8988T (cell line): ENCODE data around the gene KDM7A.
A peak's percentile ranks its signal among the peaks of the same experiment; 100 is the strongest.
"Not testable (repeated sequence)": the region's sequence is repeated elsewhere in the genome, so short reads cannot be mapped to it uniquely, and the experiment has no call there.

ENCODE experiments used
- DNase-seq: peaks from one replicate; pipeline ENCODE4 v3.0.0; 2011

The KDM7A gene

DNA sequence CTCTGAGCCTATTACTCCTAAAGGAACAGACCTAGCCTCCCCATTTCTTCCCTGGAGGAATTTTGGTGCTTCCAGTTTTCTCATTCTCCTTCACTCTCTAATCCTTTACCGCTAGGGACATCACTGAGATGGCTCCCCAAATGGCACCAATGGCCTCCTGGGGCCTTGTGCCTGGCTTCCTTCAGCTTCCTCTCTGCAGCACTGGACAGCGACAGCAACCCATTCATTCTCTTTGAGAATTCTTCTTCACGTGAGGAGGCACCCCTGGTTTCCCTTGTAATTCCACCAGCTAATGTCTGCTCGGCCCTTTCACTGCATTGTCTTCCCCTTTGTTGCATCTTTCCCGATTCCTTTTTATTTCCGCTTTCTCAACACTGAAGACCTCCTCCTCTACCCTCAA is 24.6 kb upstream of the KDM7A start:
- DNase-seq: no peak

DNA sequence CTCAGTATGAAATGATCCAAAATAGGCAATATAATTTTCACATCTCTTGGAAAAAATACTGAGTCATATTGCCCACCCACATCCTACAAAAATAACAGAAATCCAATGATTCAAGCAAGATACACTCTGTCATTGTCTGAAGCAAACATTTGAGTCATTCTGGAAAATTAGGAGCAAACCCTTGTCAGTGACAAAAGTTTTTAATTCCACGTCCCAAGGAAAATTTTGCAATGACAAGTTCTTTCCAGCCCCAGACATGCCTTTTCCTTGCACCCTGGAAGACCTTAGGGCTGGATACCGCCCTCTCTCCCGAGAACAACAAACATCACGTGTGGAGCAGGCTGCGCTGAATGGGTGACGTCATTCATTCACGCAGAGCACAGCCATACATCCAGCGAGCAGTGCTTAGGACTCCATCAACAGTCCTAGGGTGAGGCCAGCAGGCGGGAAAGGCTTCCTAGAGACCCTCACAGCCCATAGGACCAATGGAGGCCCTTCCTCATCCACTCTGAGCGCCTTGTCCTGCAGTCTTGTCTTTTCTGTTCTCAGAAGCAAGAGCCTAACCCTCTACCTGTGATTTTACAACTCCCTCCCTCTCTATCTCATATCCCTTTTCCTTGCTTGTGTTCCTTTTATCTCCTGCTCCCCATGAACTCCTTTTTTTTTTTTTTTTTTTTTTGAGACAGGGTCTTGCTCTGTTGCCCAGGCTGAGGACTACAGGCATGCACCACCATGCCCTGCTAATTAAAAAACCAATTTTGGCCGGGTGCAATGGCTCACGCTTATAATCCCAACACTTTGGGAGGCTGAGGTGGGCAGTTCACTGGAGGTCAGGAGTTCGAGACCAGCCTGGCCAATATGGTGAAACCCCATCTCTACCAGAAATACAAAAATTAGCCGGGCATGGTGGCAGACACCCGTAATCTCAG is 23.5 kb upstream of the KDM7A start:
- DNase-seq: no peak

DNA sequence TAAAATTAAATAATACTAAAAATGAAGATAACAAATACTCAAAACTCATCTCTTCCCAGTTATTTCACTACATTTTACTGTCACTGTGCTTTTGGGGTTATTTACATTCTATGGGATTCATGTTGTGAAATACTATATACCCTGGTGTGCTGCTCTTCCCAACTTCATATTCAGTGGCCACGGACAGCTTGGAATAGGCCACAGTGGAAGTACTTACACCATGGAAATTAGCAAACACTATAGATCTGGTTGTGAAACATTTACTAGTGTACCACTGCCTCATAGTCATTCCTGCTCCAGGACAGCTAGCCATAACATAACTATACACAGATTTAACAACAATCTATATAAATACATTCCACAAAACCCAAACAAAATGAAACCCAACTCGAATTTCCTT is 21.2 kb upstream of the KDM7A start:
- no peak for DNase-seq

DNA sequence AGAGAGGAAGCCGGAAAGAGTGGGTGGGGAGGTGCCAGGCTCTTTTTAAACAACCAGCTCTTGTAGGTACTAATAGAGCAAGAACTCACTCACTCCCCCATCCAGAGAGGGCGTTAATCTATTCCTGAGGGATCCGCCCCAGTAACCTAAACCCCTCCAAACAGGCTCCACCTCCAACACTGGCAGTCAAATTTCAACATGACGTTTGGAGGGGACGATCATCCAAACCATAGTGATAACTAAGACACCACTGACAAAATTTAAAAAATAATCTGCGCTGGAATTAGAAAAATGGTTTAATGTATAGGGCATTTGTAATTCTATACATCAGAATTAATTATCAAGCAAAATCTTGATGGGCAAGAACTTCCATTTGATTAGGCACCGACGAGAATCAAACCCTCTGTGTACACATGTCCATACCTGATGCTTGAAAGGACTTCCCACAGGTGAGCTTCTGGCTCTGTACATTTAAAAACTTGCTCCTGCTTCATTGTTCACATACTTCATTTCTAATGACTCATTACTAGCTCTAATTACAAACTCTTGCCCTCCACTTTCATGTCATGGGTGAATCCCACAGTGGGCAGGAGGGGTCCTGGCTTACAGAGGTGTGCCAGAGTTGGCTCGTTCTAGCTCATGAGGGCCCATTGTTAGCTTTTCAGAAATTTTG is 20.6 kb upstream of the KDM7A start:
- no peak for DNase-seq

DNA sequence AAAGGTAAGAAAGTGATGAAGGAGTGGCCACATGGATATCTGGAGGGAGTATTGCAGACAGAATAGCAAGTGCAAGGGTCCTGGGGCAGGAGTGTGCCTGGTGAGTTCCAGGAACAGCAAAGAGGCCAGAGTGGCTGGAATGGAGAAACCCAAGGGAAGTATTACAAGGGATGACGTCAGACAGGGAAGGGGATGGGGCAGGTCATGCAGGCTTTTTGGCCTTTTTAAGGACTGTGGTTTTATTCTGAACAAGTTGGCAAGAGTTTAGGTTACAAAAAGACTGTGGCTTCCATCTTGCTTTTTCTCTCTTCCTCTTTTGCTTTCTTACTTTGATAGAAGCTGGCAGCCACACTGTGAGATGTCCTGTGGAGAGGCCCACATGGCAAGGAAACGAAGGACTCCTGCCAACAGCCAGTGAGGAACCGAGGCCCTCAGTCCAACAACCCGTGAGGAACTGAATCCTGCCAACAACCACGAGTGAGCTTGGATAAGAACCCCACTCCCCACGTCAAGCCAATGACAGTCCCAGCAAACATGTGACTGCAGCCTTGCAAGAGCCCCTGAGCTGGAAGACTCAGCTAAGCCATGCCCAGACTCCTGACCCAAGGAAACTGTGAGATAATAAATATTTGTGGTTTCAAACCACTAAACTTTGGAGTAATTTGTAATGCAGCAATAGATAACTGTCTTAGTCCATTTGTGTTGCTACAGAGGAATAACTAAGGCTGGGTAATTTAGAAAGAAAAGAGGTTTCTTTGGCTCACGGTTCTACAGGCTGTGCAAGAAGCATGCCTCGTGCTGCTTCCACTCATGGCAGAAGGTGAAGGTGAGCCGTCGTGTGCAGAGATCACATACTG is 19.8 kb upstream of the KDM7A start:
- DNase-seq: no peak

DNA sequence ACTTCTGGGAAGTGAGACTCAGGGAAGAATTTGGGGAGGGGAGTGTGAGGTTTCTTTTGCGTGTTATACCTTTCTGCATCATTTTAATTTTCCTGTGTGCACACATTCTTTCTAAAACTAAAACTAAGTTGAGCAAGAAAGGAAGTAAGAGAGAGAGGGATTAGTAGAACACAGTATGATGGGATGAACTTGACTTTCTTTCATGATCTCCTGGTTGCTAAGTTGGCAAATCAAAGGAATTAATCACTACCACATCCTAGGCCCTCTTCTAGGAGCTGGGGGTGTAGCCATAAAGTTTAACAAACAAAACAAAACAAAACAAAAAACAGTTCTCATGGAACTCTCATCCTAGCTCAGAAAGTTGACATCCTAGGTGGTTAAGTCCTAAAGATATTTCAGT is 19.1 kb upstream of the KDM7A start:
- no peak for DNase-seq

DNA sequence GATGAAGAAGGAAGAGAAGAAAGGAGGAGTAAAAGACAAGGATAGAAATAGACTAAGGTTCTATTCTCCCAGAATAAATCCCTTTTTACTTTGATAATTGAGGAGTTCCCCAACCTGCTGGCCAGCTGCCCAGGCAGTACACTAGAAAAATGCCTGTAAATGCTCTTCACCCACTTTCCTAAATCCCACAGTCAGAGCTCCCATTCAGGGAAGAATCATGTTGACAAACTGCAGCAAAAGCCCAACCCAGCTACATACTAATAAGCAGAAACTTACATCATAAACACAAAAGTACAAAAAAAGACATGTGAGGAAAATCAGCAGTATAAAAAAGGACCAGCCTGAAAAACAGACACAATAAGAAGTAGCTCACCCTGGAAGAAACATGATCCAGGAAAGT is 15.8 kb upstream of the KDM7A start:
- DNase-seq: no peak

DNA sequence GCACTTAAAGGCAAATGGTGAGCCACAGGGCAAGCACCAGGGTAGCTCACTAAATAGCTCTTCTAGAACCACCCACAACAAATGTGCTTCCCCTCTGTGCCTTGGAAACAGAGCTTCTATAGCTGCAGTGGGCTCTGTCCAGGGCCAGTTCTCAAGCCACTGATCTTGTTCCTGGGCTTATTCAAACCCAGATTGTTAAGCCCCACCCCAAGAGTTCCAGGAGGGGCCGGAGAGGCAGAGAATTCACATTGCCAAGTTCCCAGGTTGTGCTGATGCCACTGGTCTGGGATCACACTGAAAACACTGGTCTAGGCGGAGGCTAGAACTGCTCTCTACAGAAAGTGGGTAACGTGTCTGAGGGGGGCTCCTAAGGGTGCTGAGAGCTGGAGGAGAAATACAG is 15.4 kb upstream of the KDM7A start:
- no peak for DNase-seq

DNA sequence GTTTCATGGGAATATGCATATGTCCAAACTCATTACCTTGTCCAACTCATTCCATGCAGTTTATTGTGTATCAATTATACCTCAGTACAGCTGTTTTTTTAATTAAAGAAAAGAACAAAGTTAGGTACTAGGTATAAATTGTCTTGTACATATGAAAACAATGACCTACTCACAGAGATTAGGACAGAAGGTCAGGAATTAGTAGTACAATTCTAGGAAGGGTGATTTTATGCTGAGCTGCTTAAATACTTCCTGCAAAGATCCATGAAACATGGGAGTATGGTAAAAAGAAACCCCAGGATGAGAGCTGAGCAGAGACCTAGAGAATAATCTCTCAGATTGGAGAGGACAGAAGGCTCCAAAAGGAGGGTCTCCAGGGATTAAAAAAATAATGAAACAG is 13.8 kb upstream of the KDM7A start:
- no peak for DNase-seq

DNA sequence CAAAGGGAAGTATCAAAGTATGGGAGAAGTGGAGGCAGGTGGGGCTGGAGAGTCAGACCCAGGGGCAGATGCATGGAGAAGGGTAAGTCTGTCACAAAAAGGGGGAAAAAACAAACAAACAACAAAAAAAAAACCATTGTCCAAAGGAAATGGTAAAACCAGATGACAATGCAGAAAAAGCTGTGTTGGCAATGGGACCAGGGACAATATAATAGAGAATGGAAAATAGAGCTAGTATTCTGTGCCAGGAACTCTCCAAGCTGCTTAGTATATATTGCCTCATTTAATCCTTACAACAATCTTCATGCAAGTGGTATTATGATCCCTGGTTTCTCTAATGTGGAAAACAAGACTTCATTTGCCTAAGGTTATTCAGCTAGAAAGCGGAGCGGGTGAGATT is 13.1 kb upstream of the KDM7A start:
- DNase-seq: no peak

DNA sequence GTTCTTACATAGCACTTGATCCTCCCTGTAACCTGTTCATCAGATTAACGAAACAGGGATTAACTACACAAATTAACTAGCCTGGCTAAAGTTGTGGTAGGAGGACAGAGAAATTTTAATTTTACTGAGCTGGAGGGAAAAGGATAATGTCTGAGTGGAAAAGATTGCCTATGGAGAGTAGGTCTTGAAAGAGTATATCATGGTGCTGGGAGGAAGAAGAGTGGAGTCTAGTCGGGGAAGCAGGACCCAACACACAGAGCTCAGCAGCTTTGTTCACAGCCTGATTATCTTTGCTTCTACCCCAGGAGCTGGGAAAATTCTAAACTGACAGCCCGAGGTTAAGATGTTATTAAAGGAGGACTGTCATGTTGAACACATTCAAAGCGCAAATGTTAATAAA is 6.1 kb upstream of the KDM7A start:
- DNase-seq: no peak

DNA sequence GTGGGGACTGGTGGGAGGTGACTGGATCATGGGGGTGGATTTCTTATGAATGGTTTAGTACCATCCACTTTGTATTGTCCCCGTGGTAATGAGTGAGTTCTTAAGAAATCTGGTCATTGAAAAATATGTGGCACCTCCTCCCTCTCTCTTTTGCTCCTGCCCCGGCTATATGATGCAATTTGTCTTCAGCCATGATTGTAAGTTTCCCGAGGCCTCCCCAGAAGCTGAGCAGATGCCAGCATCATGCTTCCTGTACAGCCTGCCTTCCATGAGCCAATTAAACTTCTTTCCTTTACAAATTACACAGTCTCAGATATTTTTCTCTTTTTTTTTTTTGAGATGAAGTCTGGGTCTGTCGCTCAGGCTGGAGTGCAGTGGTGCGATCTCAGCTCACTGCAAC is 2.6 kb upstream of the KDM7A start:
- DNase-seq: no peak

DNA sequence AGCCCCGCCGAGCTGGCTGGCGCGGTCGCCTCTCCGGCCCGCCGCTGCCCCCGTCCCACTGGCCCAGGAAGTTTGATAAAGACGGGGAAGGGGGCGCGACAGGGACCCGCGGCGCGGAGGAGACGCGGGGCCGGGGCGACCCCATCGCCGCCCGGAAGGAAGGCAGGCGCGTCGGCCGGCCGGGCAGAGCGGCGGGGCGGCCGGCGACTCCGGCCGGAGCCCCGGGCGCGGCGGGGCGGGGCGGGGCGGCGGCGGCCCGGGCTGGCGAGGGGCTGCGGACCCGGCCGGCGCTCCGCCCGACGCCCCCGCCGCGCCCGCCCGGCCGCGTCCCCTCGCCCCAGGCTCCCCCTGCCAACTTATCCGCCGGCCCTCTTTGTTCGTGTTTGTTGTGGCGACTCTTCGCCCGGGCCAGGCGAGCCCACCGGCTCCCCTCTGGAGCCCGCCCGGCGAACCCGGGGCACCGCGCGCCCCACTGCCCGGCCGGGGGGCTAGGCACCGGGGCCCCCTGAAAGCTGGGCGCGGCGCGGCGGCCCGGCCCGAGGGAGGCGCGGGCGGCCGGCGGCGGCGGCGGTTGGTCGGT is 571 bp downstream of the KDM7A start:
- no peak for DNase-seq

DNA sequence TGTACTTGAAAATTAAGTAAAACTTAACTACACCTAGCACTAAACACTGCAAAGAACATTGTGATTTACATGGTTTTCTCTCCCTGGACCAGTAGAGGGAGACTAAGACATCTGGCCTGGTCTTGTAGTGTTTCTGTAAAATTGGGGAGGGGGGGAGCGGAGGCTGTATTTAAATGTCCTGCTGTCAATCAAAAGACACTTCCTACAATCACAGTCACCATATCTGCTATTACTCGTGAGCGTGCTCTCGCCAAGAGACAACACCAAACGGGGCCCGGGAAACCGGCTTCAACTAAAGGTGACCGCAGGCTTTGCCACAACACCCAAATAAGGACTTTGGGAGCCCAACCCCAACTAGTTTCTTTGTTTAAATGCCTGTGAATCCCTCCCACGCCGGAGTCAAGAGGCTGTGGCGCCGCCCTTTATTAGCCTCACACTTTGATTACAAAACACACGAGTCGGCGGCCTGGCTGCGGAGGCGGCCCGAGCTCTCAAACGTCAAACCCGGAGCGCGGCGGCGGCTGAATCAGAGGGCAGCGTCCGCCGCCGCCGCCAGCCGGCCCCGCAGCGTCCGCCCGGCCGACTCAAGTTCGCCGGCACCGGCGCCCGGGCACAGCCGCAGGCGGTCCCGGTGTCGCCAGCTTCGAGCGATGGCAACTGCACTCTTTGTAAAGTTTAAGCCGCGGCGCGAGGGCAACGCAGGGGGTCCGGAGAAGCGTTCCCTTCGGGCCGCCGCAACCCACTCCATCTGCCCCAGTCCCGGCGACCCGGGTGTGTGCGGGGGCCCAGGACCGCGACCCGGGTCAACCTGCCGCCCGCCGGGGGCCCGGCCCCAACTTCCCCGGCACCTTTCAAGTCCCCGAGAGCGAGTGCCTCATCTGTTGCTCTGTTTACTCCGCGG is 1.3 kb downstream of the KDM7A start:
- DNase-seq: peak; percentile 38

DNA sequence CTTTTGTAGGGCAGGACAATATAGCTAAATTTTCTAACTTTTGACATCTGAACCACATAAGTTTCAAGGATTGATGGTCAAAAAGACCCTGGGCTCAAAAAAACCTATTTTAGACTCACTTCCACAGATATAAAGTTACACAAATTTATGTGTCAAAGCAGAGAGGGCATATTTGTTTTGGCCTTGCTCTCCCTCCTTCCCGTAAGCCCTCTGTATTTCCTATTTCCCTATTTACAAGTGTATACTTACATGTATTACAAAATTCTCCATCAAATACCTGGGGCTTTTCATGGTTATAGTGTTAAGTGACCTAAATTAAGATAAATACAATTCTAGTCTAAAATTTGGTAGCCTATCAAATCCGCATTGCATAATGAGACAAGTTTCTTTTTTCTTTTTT is 2.6 kb downstream of the KDM7A start:
- no peak for DNase-seq

DNA sequence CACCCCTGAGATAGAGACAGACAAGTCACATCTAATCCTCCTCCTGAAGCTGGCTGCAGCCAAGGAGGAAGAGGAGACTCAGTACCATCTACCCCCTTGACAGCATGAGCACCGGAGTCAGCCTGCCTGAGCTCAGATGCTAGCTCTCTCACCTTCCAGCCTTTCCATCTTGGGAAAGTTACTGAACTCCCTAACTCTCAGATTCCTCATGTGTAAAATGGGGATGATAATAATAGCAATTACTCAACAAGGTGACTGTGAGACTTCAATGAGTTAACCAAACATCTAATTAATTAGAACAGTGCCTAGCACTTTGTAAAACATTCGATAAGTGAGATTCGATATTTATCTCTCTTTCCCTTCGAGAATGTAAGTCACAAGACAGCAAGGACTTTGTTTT is 6.4 kb downstream of the KDM7A start:
- DNase-seq: no peak

DNA sequence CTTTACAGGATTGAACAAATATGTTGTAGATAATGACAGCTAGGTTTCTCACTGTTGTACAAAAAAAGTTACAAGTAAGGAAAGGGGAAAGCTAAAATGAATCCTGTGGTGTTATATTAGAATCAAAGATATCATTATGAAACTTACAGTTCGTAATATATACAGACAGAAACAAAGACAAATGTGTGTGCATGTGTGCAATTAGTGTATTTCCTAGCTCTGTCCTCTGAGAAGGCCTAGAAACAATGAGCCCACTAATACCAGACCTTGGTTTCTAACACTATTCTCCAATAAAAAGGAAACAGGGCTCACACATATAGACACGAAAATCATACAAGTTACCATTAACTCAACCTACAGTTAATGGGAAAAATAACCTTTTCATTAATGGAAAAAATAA is 8.0 kb downstream of the KDM7A start:
- DNase-seq: no peak

DNA sequence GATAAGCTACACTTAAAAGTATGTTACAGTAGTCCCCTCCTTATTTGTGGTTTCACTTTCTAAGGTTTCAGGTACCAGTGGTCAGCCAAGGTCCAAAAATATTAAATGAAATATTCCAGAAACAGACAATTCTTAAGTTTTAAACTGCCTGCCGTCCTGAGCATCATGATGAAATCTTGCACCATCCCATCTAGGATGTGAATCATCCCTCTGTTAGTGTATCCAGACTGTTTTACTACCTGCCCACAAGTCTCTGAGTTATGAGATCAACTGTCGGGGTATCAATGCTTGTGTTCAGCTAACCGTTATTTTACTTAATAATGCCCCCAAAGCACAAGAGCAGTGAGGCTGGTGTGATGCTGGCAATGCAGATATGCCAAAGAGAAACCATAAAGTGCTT is 11.4 kb downstream of the KDM7A start:
- DNase-seq: no peak

DNA sequence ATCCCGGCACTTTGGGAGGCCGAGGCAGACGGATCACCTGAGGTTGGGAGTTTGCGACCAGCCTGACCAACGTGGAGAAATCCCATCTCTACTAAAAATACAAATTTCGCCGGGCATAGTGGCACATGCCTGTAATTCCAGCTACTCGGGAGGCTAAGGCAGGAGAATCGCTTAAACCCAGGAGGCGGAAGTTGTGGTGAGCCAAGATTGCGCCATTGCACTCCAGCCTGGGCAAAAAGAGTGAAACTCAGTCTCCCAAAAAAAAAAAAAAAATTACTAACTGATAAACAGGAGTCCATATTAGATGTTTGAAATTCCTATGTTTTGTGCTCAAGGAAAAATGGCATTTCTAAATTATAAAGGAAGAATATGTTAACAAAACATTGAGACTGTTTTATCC is 14.7 kb downstream of the KDM7A start:
- not testable (repeated sequence) for DNase-seq

DNA sequence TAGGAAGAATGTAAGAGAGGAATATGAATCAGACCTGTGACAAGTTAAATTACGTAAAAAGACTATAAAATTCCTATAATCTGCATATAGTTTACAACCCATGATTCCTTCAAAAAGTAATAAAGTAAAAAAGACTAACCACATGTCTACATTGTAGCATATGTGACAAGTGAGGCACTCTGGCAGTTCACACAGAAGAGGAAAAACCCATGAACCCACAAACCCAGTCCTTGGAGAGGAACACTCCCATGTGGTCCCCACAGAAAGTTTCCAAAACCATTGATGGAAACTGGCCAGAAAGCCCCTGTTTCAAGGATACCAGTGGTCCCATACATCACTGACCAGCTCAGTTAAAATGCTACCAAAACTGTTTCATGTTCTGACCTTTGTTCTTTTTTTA is 15.7 kb downstream of the KDM7A start:
- DNase-seq: no peak

DNA sequence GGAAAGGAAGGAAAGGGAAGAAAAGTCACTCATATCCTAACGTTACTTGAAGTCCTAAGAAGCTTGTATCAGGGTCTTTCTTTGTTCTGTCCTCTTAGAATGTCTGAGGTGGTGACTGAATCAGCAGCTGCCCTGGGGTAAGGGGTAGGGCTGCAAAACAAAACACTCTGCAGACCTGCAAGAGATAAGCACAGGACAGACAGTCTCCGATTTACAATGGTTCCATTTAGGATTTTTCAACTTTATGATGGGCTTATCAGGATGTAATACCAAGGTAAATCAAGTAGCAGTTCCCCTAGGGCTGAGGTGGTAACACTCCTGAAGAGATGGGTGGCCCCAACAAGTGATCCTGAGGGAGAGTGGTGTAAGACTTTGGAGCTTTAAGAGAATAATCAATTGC is 16.5 kb downstream of the KDM7A start:
- DNase-seq: no peak

DNA sequence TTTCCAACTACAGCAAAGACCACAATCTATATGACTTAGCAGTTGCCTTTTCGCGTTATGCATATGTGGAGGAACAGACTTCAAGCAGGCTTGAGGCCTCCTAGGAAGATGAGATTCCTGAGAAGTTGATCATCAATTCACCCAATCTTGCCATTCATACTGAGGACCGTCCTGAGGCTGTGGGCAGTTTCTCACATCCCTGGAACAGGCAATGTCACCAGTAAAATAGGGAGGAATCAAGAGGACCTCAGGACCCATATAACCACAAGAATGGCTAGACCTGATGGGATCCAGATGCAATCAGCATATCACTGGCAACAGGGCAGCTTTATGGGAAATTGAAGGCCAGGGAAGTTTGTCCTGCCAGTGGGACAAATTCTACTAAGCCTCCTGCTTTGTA is 17.3 kb downstream of the KDM7A start:
- DNase-seq: no peak
